B cell (primary cell): ENCODE results near the gene TBC1D22A. TPM values are rescaled to one million over a fixed set of nuclear protein-coding genes. Genes with fewer than 3 reads are reported as not detected.

ENCODE experiments used
- ATAC-seq: fragments of 200-7000 bp; cut with Tn5 transposase; one replicate; pipeline ENCODE4 v1.10.0; 2021; ENCODE audit warnings: low read depth, mild to moderate bottlenecking, moderate number of reproducible peaks, moderate library complexity
- CTCF ChIA-PET: fragments of 350-600 bp; sonication (Branson Sonifier 250); formaldehyde crosslinking; loops from one replicate; lab custom pipeline; 2021; ENCODE audit warnings: antibody characterized with exemption, inconsistent platforms; lab: Charles Lee
- POLR2A ChIA-PET: fragments of 350-600 bp; sonication (Branson Sonifier 250); formaldehyde crosslinking; loops from one replicate; lab custom pipeline; 2021; ENCODE audit warnings: antibody characterized with exemption; lab: Charles Lee
- DNase-seq: peaks from one replicate; pipeline ENCODE4 v3.0.0; 2013
- H2AFZ ChIP-seq: 2 replicates; pipeline ENCODE4 v1.6.1; 2012; ENCODE audit warnings: mild to moderate bottlenecking, low read depth, low read length; ENCODE audit not compliant: insufficient read depth, poor library complexity, severe bottlenecking
- H3K27ac ChIP-seq, 2 donors: 1 replicate in 1 of 2; 2 replicates in 1 of 2; pipeline ENCODE4 v1.5.1; 2012 to 2013; ENCODE audit warnings: low read length in 2 of 2, mild to moderate bottlenecking in 2 of 2, moderate library complexity in 1 of 2
- H3K27me3 ChIP-seq, 4 experiments: fragments of 200-600 bp in 1 of 4; sonication (generic) in 1 of 4; replicated peaks in 1 of 4; 1 replicate in 2 of 4; 2 replicates in 2 of 4; pipeline versions ENCODE4 v1.6.1 to v1.7.0; 2013 to 2016; ENCODE audit warnings: low read length in 3 of 4, mild to moderate bottlenecking in 2 of 4, mixed read lengths in 1 of 4, moderate library complexity in 1 of 4; ENCODE audit not compliant: insufficient read depth in 4 of 4, control insufficient read depth in 3 of 4; ENCODE audit errors: control extremely low read depth in 1 of 4
- H3K36me3 ChIP-seq, 2 experiments: replicated peaks in 1 of 2; 1 replicate in 1 of 2; 2 replicates in 1 of 2; pipeline versions ENCODE4 v1.6.1 to v1.7.1; 2013; ENCODE audit warnings: low read length in 1 of 2; ENCODE audit not compliant: insufficient read depth in 2 of 2, control insufficient read depth in 1 of 2; ENCODE audit errors: control extremely low read depth in 1 of 2, extremely low read depth in 1 of 2
- H3K4me1 ChIP-seq, 2 donors: fragments of 200-600 bp in 1 of 2; sonication (generic) in 1 of 2; 1 replicate in 1 of 2; 2 replicates in 1 of 2; pipeline versions ENCODE4 v1.5.1 to v1.6.1; 2013 to 2017; ENCODE audit warnings: low read length in 2 of 2; ENCODE audit not compliant: control insufficient read depth in 2 of 2, insufficient read depth in 2 of 2
- H3K4me2 ChIP-seq: replicated peaks from 2 replicates; pipeline ENCODE3; 2012; ENCODE audit warnings: mild to moderate bottlenecking, low read depth, low read length; ENCODE audit not compliant: poor library complexity, severe bottlenecking
- H3K4me3 ChIP-seq, 5 experiments: fragments of 200-600 bp in 1 of 5; sonication (generic) in 1 of 5; 1 replicate in 3 of 5; 2 replicates in 2 of 5; pipeline versions ENCODE4 v1.5.1 to v1.7.0; 2011 to 2016; ENCODE audit warnings: low read length in 4 of 5, mild to moderate bottlenecking in 4 of 5, low read depth in 2 of 5, control low read depth in 1 of 5, moderate library complexity in 1 of 5; ENCODE audit not compliant: insufficient read depth in 1 of 5; ENCODE audit errors: control extremely low read depth in 1 of 5, extremely low read depth in 1 of 5
- H3K79me2 ChIP-seq: fragments of 200-600 bp; sonication (generic); one replicate; pipeline ENCODE4 v1.6.0; 2016; ENCODE audit warnings: low read length; ENCODE audit not compliant: control insufficient read depth, insufficient read depth
- H3K9ac ChIP-seq: fragments of 200-600 bp; sonication (generic); 2 replicates; pipeline ENCODE4 v1.6.1; 2017; ENCODE audit warnings: mild to moderate bottlenecking, low read length, moderate library complexity
- H3K9me3 ChIP-seq, 3 donors: one replicate each; pipeline versions ENCODE4 v1.6.1 to v1.7.1; 2013; ENCODE audit warnings: low read length in 2 of 3; ENCODE audit not compliant: control insufficient read depth in 2 of 3, insufficient read depth in 1 of 3; ENCODE audit errors: control extremely low read depth in 1 of 3
- H4K20me1 ChIP-seq: 2 replicates; pipeline ENCODE4 v1.6.0; 2012; ENCODE audit warnings: mild to moderate bottlenecking, low read length; ENCODE audit not compliant: insufficient read depth, control insufficient read depth, poor library complexity, severe bottlenecking
- H3K27ac Mint-ChIP-seq: one replicate; pipeline ENCODE4 v1.8.0; 2021; ENCODE audit warnings: mixed read lengths
- H3K27me3 Mint-ChIP-seq: one replicate; pipeline ENCODE4 v1.8.0; 2021; ENCODE audit warnings: mixed read lengths
- H3K4me1 Mint-ChIP-seq: one replicate; pipeline ENCODE4 v1.8.0; 2021; ENCODE audit warnings: mixed read lengths
- H3K4me3 Mint-ChIP-seq: one replicate; pipeline ENCODE4 v1.8.0; 2021; ENCODE audit warnings: mixed read lengths
- H3K9me3 Mint-ChIP-seq: one replicate; pipeline ENCODE4 v1.8.0; 2022; ENCODE audit warnings: mixed read lengths; ENCODE audit not compliant: insufficient read depth
- CTCF ChIP-seq: fragments of 200-600 bp; IDR thresholded peaks from one replicate; pipeline ENCODE4 v1.8.0; 2022; ENCODE audit warnings: antibody characterized with exemption, mild to moderate bottlenecking
- EZH2 ChIP-seq: IDR thresholded peaks from 2 replicates; pipeline ENCODE4 v1.6.1; 2012; ENCODE audit warnings: borderline replicate concordance, low read depth, mild to moderate bottlenecking, moderate library complexity, low read length; ENCODE audit not compliant: insufficient read depth, poor library complexity, severe bottlenecking
- WGBS: methylation state at CpG from one replicate; pipeline ENCODE4 v1.1.5; 2013; ENCODE audit warnings: missing lambda C conversion rate; ENCODE audit not compliant: insufficient coverage; 5-methylcytosine and 5-hydroxymethylcytosine counted together
- intact Hi-C: fragments of 100-400 bp; cut with micrococcal nuclease; formaldehyde crosslinking; loops from one replicate; pipeline ENCODE4 v1.10.0; 2022
- polyA plus RNA-seq: library from polyadenylated mRNA; depleted of rRNA; stranded (reverse); fragments of >200 nt; gene quantifications from 2 replicates; pipeline ENCODE4 v1.2.3, GENCODE V29; 2012
- total RNA-seq, 2 donors: library from RNA; stranded (reverse); fragments of 120-200 nt in 1 of 2; gene quantifications; 1 replicate in 1 of 2; 2 replicates in 1 of 2; pipeline versions ENCODE4 v1.2.3 to v1.2.4, GENCODE V29; 2013 to 2022

TBC1D22A gene
- total and polyA plus RNA-seq, 2 donors (not counting 1 experiment from before 2014, with no cell fraction given) = 73.8 to 128 TPM

GRCh38 chr22:46750863-46751443 lies 11.5 kb upstream of the TBC1D22A start:
- Mint-ChIP-seq H3K27me3 (peaks cover 8% of the 10 kb centered on the region), H3K27ac (no peak overlapping the region), H3K4me3 (no peak overlapping the region), H3K4me1 (peaks cover 21% of the 10 kb centered on the region), H3K9me3 (no peaks in the 10 kb centered on the region)
- Histone ChIP-seq H3K9me3 (peaks cover 0 to 10% (median 6%) of the 10 kb centered on the region in 3 donors), H3K4me1 (peaks cover 13 to 39% of the 10 kb centered on the region in 2 donors), H3K79me2 (no peaks in the 10 kb centered on the region), H3K9ac (no peak overlapping the region), H4K20me1 (no peaks in the 10 kb centered on the region), H2AFZ (no peak overlapping the region), H3K36me3 (no peaks in the 10 kb centered on the region), H3K4me3 (no peak overlapping the region), H3K27me3 (peaks cover 0 to 6% (median 0%) of the 10 kb centered on the region in 4 experiments), H3K4me2 (no peak overlapping the region), H3K27ac (no peak overlapping the region)
- ChIA-PET CTCF (interaction anchor here (1.5 to 3.8 kb wide), 4 partner anchors 7 to 52 kb away, joined by 3 to 19 read pairs (median 9); no protein-coding TSS in a partner anchor), POLR2A (no interaction called here)
- intact Hi-C loops = no loop called here
- WGBS = 62% methylated on average over 12 of the region's 12 CpGs
- DNase-seq (no peak), ATAC-seq (no peak)
- no peak for TF ChIP-seq EZH2
- TF ChIP-seq CTCF = no peak

GRCh38 chr22:46752286-46752987 lies 10.0 kb upstream of the TBC1D22A start:
- intact Hi-C loops = no loop called here
- ChIA-PET POLR2A (interaction anchor here (0.8 kb wide), 1 partner anchor 45 kb away, joined by 6 read pairs; no protein-coding TSS in a partner anchor), CTCF (interaction anchor here (1.5 to 13.1 kb wide), 2 partner anchors 50 to 51 kb away, joined by 3 to 468 read pairs; no protein-coding TSS in a partner anchor)

More at GRCh38 chr22:46752286-46752987, 10.0 kb upstream of the TBC1D22A start:
- H3K9me3 Mint-ChIP-seq = peaks cover 5% of the 10 kb centered on the region
- peaks cover 0 to 6% (median 0%) of the 10 kb centered on the region in 4 experiments for H3K27me3 ChIP-seq
- no peaks in the 10 kb centered on the region for H4K20me1 ChIP-seq
- H3K4me1 Mint-ChIP-seq = peaks cover 24% of the 10 kb centered on the region
- DNase-seq (no peak), ATAC-seq (no peak)
- H3K27ac Mint-ChIP-seq = no peak overlapping the region
- peaks cover 13 to 39% of the 10 kb centered on the region in 2 donors for H3K4me1 ChIP-seq
- TF ChIP-seq CTCF (no peak), EZH2 (no peak)
- H3K27ac ChIP-seq = no peak overlapping the region
- no peak overlapping the region for H3K4me3 Mint-ChIP-seq
- peaks cover 8% of the 10 kb centered on the region for H3K27me3 Mint-ChIP-seq
- peaks cover 0 to 17% (median 13%) of the 10 kb centered on the region in 3 donors for H3K9me3 ChIP-seq
- H3K36me3 ChIP-seq = no peaks in the 10 kb centered on the region
- H3K4me2 ChIP-seq = no peak overlapping the region
- no peak overlapping the region for H2AFZ ChIP-seq
- no peaks in the 10 kb centered on the region for H3K79me2 ChIP-seq
- 92% methylated on average over 6 of the region's 11 CpGs for WGBS
- no peak overlapping the region for H3K4me3 ChIP-seq
- no peak overlapping the region for H3K9ac ChIP-seq
